Right cardiac atrium (tissue), 5 donors: ENCODE data around the gene VAPB. TPM values are rescaled to one million over a fixed set of nuclear protein-coding genes. Genes with fewer than 3 reads are reported as not detected.

ENCODE experiments used
- ATAC-seq, 2 donors: fragments of 200-7000 bp; cut with Tn5 transposase; one replicate each; pipeline versions ENCODE4 v1.8.0 to v1.9.1; 2020; ENCODE audit warnings: moderate library complexity in 2 of 2, mild to moderate bottlenecking in 1 of 2
- DNase-seq, 3 donors: peaks; one replicate each; pipeline ENCODE4 v3.0.0-alpha.2; 2020
- H3K27ac ChIP-seq: one replicate; pipeline ENCODE4 v1.5.1; 2013; ENCODE audit warnings: mild to moderate bottlenecking, low read length, control low read depth, moderate library complexity
- H3K27me3 ChIP-seq: one replicate; pipeline ENCODE4 v1.6.1; 2013; ENCODE audit not compliant: control insufficient read depth, insufficient read depth
- H3K4me1 ChIP-seq: one replicate; pipeline ENCODE4 v1.6.1; 2013; ENCODE audit warnings: low read length; ENCODE audit not compliant: control insufficient read depth, insufficient read depth
- H3K4me3 ChIP-seq: one replicate; pipeline ENCODE4 v1.5.1; 2013; ENCODE audit warnings: low read length, control low read depth
- H3K9me3 ChIP-seq: one replicate; pipeline ENCODE4 v1.6.1; 2013; ENCODE audit warnings: low read length; ENCODE audit not compliant: control insufficient read depth
- WGBS: extraction: QIAGEN DNeasy Blood & Tissue Kit; methylation state at CpG from one replicate; pipeline ENCODE4 v1.1.7; 2013; 5-methylcytosine and 5-hydroxymethylcytosine counted together
- intact Hi-C, 4 donors: fragments of 100-400 bp; cut with DNase I; formaldehyde crosslinking; loops; one replicate each; pipeline versions ENCODE4 v1.11.0 to v1.14.0; 2022 to 2023
- polyA plus RNA-seq: library from polyadenylated mRNA; stranded (reverse); fragments of 200-250 nt; gene quantifications from one replicate; pipeline ENCODE4 v1.2.3, GENCODE V29; 2013
- total RNA-seq, 4 donors: library from RNA; stranded (reverse); fragmentation: NEBNext Ultra II Directional; extraction: Animal tissue kit (Norgen Biotek cat#: 25700); gene quantifications; one replicate each; pipeline ENCODE4 v1.2.1, GENCODE V29; 2021
- donor health status: healthy with polysubstance abuse.
- donor health status: DM: no; HTN: yes; CAD: no.
- donor health status: DM: no; HTN: no; CAD: no.
- donor health status: DM: no; HTN: yes; CAD: no; lungs with severe emphysema.
- donor health status: DM: yes; HTN: yes; CAD: no.

Gene VAPB
- total and polyA plus RNA-seq, 5 donors = 30.6 to 64.7 (median 63.1) TPM

DNA sequence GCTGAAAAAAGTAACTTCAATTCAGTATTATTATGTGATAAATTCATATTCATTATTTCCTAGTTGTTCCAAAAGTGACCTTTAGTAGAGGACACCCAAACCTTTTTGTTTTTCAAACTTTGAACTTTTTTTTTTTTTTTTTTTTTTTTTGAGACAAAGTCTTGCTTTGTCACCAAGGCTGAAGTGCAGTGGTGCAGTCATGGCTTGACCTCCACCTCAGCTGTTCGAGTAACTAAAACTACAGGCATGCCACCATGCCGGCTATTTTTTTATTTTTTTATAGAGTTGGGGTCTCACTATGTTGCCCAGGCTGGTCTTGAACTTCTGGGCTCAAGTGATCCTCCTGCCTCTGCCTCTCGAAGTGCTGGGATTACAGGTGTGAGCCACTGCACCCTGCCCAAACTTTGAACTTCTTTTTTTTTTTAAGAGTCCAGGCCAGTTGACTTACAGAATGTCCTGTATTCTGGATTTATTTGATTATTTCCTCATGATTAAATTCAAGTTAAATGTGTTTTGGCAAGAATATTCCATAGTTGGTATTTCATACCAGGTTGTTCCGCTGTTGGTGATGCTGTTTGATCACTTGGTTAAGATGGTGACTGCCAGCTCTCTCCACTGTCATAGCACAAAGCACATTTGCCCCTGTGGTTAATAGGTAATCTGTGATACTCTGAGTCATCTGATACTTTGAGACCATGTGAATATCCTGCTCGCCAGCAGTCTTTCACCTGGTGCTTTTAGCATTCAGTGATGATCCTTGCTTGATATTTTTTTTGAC is 48.0 kb downstream of the VAPB start:
- H3K4me1 ChIP-seq = peaks cover 20% of the 10 kb centered on the region
- no peak overlapping the region for H3K27ac ChIP-seq
- no peaks in the 10 kb centered on the region for H3K27me3 ChIP-seq
- H3K9me3 ChIP-seq = no peaks in the 10 kb centered on the region
- DNase-seq (no peak), ATAC-seq (no peak)
- intact Hi-C loops = no loop called here
- WGBS = 96% methylated on average over 5 of the region's 5 CpGs
- no peak overlapping the region for H3K4me3 ChIP-seq

DNA sequence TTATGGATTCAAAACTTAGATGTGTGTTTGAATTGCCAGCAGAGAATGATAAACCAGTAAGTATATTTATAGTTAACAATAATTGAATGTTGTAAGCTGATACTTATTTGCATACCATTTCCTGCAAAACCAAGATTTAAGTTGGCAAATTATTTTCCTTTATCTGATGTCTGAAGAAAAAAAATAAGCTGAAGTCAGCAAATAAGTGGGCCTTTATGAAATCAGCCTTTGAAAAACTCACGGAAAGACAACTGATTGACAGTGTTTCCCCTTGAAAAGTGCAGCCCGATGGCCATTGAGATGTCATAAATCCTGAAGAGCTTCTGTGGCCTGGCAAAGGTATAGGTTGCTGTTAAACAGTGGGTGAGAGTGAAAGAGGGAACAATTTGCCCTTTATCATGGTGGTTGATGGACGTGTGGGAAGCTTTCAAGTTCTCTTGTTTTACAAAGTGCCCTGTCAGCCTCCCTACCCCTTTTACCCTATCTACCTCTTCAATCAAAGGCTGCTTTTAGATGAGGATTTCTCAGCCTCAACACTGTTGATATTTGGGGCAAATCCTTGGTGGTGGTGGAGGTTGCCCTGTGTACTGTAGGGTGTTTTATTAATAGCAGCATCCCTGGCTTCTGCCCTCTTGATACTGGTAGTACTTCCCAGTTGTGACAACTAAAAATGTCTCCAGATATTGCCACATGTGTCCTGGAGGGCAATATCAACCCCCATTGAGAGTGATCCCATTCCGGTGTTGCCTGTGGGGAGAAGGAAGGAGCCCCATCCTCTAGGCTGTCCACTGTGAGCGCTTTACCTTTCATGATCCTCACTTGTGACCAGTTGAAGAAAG is 50.2 kb downstream of the VAPB start:
- WGBS = 84% methylated on average over 5 of the region's 5 CpGs

DNA sequence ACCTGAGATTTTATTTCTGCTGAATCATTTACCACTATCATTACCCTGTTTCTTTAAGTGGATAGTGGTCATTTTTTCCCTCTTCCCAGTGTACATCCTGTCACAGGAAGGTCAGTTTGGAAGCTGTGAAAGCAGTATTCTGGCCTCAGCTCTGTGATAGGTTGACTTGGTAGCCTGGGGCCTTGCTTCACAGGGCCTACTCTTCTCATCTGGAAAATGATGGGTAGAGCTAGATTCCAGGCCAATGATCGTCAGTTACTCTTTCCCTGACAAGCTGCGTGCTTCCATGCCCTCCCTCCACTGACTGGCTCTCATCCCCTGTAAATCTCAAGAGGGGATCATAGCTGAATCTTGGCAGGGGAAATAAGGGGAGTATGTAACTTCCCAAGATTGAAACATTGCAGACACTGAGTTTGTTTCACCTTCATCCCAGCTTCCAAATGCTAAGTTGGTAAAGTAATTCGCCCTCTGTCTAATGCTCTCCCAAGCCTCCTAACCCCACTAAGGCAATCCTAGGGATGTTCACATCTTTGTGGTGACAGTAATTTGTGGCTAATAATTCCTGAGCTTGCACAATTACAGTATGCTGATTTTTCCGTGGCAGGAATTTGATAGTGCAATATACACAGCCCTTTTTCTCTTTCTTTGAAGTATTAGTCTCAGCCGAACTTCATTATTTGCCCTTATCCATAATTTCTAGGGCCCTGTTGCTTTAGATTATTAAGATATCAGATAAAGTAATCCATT is 51.2 kb downstream of the VAPB start:
- ATAC-seq (peak; percentile 55 to 95), DNase-seq (no peak)
- no peak overlapping the region for H3K4me3 ChIP-seq
- no peaks in the 10 kb centered on the region for H3K27me3 ChIP-seq
- 69% methylated on average over 5 of the region's 5 CpGs for WGBS
- no peak overlapping the region for H3K27ac ChIP-seq
- peaks cover 9% of the 10 kb centered on the region for H3K4me1 ChIP-seq
- intact Hi-C loops = loop anchor here in 1 of 4 donors (10.0 kb wide), 1 partner anchor 205 kb away; no protein-coding TSS in a partner anchor
- H3K9me3 ChIP-seq = no peaks in the 10 kb centered on the region

More for the DNA sequence above, 50.2 kb downstream of the VAPB start:
- H3K27ac ChIP-seq = peak overlapping the region; percentile 26
- H3K9me3 ChIP-seq = no peaks in the 10 kb centered on the region
- H3K4me1 ChIP-seq = peaks cover 9% of the 10 kb centered on the region
- ATAC-seq (no peak), DNase-seq (no peak)
- no peak overlapping the region for H3K4me3 ChIP-seq
- intact Hi-C loops = no loop called here
- no peaks in the 10 kb centered on the region for H3K27me3 ChIP-seq

DNA sequence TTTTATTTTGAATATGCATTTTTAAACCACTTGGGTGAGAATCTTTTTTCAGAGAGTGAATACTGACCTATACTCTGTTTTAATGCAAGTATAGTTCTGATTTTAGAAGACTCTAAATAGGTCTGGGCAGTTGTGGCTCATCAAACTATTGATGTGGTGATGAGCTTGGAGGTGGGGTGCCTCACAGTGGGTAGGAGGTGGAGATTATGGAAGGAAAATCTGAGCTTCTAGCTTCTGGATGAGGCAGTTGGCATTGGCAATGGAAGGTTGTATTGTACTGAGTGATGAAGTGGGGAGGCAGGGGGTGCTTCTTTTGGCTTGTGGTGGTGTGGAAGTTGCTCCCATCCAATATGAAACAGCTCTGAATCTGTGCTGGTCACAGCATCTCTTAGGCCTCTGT is 52.7 kb downstream of the VAPB start:
- Histone ChIP-seq H3K4me3 (no peak overlapping the region), H3K27ac (no peak overlapping the region), H3K4me1 (peaks cover 9% of the 10 kb centered on the region), H3K9me3 (no peaks in the 10 kb centered on the region), H3K27me3 (no peaks in the 10 kb centered on the region)
- no peak for DNase-seq
- ATAC-seq = no peak
- intact Hi-C loops = loop anchor here in 1 of 4 donors (10.0 kb wide), 1 partner anchor 207 kb away; no protein-coding TSS in a partner anchor

DNA sequence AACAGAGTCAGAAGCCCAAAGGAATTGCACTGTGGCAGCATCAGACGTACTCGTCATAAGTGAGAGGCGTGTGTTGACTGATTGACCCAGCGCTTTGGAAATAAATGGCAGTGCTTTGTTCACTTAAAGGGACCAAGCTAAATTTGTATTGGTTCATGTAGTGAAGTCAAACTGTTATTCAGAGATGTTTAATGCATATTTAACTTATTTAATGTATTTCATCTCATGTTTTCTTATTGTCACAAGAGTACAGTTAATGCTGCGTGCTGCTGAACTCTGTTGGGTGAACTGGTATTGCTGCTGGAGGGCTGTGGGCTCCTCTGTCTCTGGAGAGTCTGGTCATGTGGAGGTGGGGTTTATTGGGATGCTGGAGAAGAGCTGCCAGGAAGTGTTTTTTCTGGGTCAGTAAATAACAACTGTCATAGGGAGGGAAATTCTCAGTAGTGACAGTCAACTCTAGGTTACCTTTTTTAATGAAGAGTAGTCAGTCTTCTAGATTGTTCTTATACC is 55.8 kb downstream of the VAPB start:
- Histone ChIP-seq H3K27me3 (no peaks in the 10 kb centered on the region), H3K4me3 (no peak overlapping the region), H3K27ac (no peak overlapping the region), H3K9me3 (no peaks in the 10 kb centered on the region), H3K4me1 (peaks cover 4% of the 10 kb centered on the region)
- intact Hi-C loops = loop anchor here in 2 of 4 donors (5.0 to 10.0 kb wide), 2 partner anchors 208 to 210 kb away; no protein-coding TSS in a partner anchor
- no peak for DNase-seq
- ATAC-seq = no peak
- 77% methylated on average over 5 of the region's 5 CpGs for WGBS

DNA sequence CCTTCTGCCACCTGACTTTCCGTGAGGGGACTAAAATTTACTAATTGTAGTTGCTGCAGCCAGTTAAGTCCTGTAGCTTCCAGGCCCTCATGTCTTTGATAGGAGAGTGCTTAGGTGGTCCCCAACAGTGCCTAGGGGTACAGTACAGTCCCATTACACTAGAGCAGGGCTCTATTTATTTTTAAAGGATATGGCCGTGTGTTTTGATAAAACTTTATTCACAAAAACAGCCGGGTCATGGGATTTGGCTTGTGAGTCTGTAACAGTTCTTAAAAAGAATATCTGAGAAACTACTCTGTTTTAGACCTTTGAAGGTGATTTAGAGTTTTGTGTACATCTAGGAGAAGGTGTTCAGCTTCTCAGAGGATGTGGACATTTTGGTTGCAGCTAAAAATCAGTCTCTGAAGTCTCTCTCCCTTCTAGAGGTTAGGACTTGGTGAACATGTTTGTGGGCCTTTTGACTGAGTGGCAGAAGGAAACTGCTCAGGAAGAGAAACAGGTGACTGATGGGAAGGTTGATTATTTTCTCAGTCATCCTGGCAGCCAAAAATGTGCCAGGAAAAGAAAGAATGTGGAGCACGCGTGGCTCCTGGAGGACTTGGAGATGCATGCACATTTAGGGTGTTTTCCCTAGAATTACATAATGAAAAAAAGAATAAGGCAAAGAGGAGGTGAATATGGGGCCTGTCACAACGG is 57.4 kb downstream of the VAPB start:
- WGBS = 84% methylated on average over 6 of the region's 6 CpGs
- no peaks in the 10 kb centered on the region for H3K27me3 ChIP-seq
- no peaks in the 10 kb centered on the region for H3K4me1 ChIP-seq
- intact Hi-C loops = loop anchor here in 2 of 4 donors (5.0 to 10.0 kb wide), 2 partner anchors 209 to 212 kb away; no protein-coding TSS in a partner anchor
- ATAC-seq = no peak
- no peak overlapping the region for H3K4me3 ChIP-seq
- DNase-seq = no peak
- no peak overlapping the region for H3K27ac ChIP-seq
- H3K9me3 ChIP-seq = no peaks in the 10 kb centered on the region

DNA sequence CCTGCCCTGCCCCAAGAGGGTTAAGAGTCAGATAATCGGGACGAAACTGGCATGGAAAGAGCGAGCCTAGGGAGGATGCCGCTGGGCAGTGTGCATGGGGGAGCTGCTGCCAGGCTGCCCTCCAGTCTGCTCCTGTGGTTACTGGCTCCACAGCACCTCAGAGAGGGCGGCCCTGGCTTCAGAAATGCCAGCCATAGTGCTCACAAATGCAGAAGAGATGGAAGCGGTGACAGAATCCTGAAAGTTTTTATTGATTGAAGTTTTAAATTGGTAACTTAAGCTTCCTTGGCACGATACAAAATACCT is 57.9 kb downstream of the VAPB start:
- H3K27me3 ChIP-seq = no peaks in the 10 kb centered on the region
- no peaks in the 10 kb centered on the region for H3K9me3 ChIP-seq
- DNase-seq (no peak), ATAC-seq (no peak)
- intact Hi-C loops = loop anchor here in 2 of 4 donors (5.0 to 10.0 kb wide), 2 partner anchors 210 to 212 kb away; no protein-coding TSS in a partner anchor
- no peaks in the 10 kb centered on the region for H3K4me1 ChIP-seq
- no peak overlapping the region for H3K27ac ChIP-seq
- no peak overlapping the region for H3K4me3 ChIP-seq
- 82% methylated on average over 7 of the region's 7 CpGs for WGBS

DNA sequence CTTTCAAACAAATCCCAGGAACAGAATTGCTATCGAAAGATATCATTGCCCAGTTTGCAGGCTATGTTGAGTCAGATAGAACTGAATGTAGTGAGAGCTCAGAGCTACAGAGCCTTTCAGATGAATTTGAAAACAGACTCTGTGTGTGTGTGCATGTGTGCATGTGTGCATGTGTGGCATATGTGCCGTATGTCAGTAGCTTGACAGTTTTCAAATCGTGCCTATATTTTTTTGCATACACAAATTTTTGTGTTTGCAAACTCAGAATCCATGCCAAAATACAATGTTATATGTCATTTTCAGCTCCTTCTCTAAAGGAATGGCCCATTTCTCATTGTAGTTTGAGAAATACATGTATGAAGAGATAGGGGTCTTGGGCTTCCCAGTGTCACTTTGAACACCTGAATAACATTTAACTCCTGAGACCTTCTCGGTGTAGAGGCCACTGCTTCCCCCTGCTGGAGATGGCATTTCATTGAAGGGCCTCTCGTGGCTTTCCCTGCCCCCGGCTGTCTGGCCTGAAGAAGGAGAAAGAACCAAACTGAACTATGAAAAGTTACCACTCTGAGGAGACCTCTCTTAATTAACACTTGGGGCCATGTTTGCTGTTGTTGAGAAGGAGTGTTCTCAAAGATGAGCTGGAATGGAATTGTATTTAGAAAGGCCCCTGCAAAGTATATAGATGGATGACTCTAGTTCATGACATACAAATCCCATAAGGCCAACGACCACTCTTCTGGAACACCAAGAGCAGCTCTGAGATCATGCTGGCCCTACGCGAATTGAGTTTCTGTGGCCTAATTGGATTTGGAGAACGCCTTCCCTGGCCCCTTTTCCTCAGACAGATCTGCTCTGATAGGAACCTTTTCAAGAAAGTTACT is 58.7 kb downstream of the VAPB start:
- Histone ChIP-seq H3K27ac (no peak overlapping the region), H3K27me3 (no peaks in the 10 kb centered on the region), H3K9me3 (no peaks in the 10 kb centered on the region), H3K4me1 (no peaks in the 10 kb centered on the region), H3K4me3 (no peak overlapping the region)
- ATAC-seq = peak in 1 of 2 donors; percentile 61
- WGBS = 73% methylated on average over 10 of the region's 10 CpGs
- intact Hi-C loops = loop anchor here in 2 of 4 donors (5.0 to 10.0 kb wide), 2 partner anchors 210 to 213 kb away; no protein-coding TSS in a partner anchor
- peak in 1 of 3 donors; percentile 40 for DNase-seq

DNA sequence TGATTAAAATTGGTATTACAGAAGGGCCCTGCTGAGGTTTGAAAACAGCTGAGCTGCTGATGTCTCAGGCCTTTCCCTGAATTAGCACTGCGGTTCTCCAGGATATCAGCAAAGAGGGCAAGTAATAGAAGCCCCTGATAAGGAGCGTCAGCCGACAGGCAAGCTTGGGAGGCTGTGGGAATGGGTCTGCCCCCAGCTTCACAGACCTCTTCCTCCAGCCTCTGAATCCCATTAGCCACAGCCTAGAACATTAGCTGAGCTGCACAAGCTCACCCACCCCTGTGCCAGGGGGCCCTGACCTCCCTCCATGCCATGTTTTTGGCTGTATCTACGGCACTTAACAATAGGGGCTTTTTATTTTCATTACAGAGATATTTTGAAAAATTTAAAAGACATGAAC is 59.9 kb downstream of the VAPB start:
- Histone ChIP-seq H3K27me3 (no peaks in the 10 kb centered on the region), H3K27ac (no peak overlapping the region), H3K4me3 (no peak overlapping the region), H3K9me3 (no peaks in the 10 kb centered on the region), H3K4me1 (no peaks in the 10 kb centered on the region)
- DNase-seq (no peak), ATAC-seq (no peak)
- 65% methylated on average over 4 of the region's 4 CpGs for WGBS
- intact Hi-C loops = loop anchor here in 2 of 4 donors (5.0 to 10.0 kb wide), 2 partner anchors 212 to 214 kb away; no protein-coding TSS in a partner anchor
